Measurements from ENCODE around the gene ZAR1. TPM values are rescaled to one million over a fixed set of nuclear protein-coding genes. Genes with fewer than 3 reads are reported as not detected.

ZAR1 gene
- polyA plus RNA-seq, 1 donor (not counting 4 experiments of a cell fraction or from before 2014, with no cell fraction given): not detected

DNA sequence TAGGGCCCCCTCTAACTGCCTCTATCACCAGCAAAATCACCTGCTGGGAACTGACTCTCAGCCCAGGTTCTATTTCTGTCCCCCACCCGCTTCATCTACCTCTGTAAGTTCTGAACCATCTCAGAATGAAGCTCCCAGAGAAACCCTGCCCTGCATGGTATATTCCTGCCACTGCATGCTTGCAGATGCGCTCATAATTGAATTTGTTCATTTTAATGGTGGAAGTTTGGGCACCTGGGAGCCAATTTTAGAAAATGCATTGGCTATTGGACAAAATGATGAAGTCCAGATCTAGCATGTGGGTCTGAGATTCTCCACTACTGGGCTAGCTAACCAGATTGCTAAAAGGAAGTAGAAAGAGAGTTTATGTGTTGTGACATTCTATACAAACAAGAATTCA lies 35.5 kb upstream of the ZAR1 start:
- Histone ChIP-seq H3K36me3 (ENCODE audit: control insufficient read depth in 2 of 2, extremely low read depth in 1 of 2, insufficient read depth in 2 of 2, low read length in 2 of 2) (no peaks in the 10 kb centered on the region), H4K20me1 (ENCODE audit: control insufficient read depth, extremely low read depth, insufficient read depth, low read length) (no peaks in the 10 kb centered on the region), H3K79me2 (ENCODE audit: control insufficient read depth, insufficient read depth, low read length) (no peaks in the 10 kb centered on the region), H3K9ac (ENCODE audit: control insufficient read depth, extremely low read depth, insufficient read depth, low read length) (no peak overlapping the region), H3K4me3 (ENCODE audit: control insufficient read depth in 2 of 3, extremely low read depth in 1 of 3, insufficient read depth in 2 of 3, low read depth in 1 of 3, low read length in 3 of 3) (no peak overlapping the region), H3K4me2 (ENCODE audit: control insufficient read depth, extremely low read depth, insufficient read depth, low read depth, low read length) (no peak overlapping the region), H3K4me1 (ENCODE audit: control insufficient read depth, extremely low read depth, insufficient read depth, low read length) (no peaks in the 10 kb centered on the region), H3K9me3 (ENCODE audit: control insufficient read depth, low read depth, low read length) (no peaks in the 10 kb centered on the region), H3K9me1 (ENCODE audit: control insufficient read depth, extremely low read depth, insufficient read depth, low read length) (no peaks in the 10 kb centered on the region), H3K27ac (ENCODE audit: control insufficient read depth, insufficient read depth, low read length) (no peak overlapping the region), H3K27me3 (ENCODE audit: control insufficient read depth, extremely low read depth, insufficient read depth, low read length) (no peaks in the 10 kb centered on the region), H2AFZ (ENCODE audit: control insufficient read depth, low read length) (no peak overlapping the region)
- DNase-seq (ENCODE audit: low read depth, low spot score): no peak
- dilution Hi-C loops (cut with MboI; ENCODE audit: extremely low pct_ligation_motif_present, low sequenced_read_pairs): no loop called here
- FAIRE-seq: no peak
- TF ChIP-seq, protein P1, sequence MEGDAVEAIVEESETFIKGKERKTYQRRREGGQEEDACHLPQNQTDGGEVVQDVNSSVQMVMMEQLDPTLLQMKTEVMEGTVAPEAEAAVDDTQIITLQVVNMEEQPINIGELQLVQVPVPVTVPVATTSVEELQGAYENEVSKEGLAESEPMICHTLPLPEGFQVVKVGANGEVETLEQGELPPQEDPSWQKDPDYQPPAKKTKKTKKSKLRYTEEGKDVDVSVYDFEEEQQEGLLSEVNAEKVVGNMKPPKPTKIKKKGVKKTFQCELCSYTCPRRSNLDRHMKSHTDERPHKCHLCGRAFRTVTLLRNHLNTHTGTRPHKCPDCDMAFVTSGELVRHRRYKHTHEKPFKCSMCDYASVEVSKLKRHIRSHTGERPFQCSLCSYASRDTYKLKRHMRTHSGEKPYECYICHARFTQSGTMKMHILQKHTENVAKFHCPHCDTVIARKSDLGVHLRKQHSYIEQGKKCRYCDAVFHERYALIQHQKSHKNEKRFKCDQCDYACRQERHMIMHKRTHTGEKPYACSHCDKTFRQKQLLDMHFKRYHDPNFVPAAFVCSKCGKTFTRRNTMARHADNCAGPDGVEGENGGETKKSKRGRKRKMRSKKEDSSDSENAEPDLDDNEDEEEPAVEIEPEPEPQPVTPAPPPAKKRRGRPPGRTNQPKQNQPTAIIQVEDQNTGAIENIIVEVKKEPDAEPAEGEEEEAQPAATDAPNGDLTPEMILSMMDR (optimal IDR thresholded peaks at IDR 0.05 in 1 of 3, IDR thresholded peaks at IDR 0.05 in 1 of 3, conservative IDR thresholded peaks at IDR 0.05 in 1 of 3; ENCODE audit: extremely low read depth in 1 of 3, insufficient read depth in 2 of 3, low read length in 3 of 3): no peak
- TF ChIP-seq EZH2 (IDR thresholded peaks at IDR 0.05; ENCODE audit: low read length): no peak

DNA sequence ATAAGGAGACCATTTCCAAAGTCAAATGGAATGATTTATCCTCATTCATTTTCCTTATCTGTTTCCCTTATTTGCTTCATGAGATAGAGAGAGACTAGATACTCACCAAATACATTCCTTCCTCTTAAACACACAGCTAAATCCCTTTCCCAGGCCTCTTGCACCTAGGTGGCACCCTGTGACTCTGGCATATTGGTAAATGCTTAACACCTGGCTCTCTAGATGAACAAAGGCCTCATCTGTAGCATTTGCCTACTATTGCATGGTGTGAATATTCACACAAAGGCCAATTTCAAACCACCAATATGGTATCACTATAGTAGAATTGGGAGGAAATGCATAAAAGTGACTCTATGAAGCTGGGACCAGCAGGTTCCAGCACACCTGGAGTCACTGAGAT lies 29.1 kb upstream of the ZAR1 start:
- H3K4me1 ChIP-seq (ENCODE audit: control insufficient read depth, extremely low read depth, insufficient read depth, low read length): no peaks in the 10 kb centered on the region
- no peaks in the 10 kb centered on the region for H3K79me2 ChIP-seq (ENCODE audit: control insufficient read depth, insufficient read depth, low read length)
- FAIRE-seq: no peak
- no peak overlapping the region for H3K9ac ChIP-seq (ENCODE audit: control insufficient read depth, extremely low read depth, insufficient read depth, low read length)
- no peak for DNase-seq (ENCODE audit: low read depth, low spot score)
- no peak overlapping the region for H3K4me2 ChIP-seq (ENCODE audit: control insufficient read depth, extremely low read depth, insufficient read depth, low read depth, low read length)
- H3K9me1 ChIP-seq (ENCODE audit: control insufficient read depth, extremely low read depth, insufficient read depth, low read length): no peaks in the 10 kb centered on the region
- H3K27ac ChIP-seq (ENCODE audit: control insufficient read depth, insufficient read depth, low read length): no peak overlapping the region
- no peaks in the 10 kb centered on the region for H3K9me3 ChIP-seq (ENCODE audit: control insufficient read depth, low read depth, low read length)
- H3K36me3 ChIP-seq (ENCODE audit: control insufficient read depth in 2 of 2, extremely low read depth in 1 of 2, insufficient read depth in 2 of 2, low read length in 2 of 2): no peaks in the 10 kb centered on the region
- no peaks in the 10 kb centered on the region for H4K20me1 ChIP-seq (ENCODE audit: control insufficient read depth, extremely low read depth, insufficient read depth, low read length)
- H3K27me3 ChIP-seq (ENCODE audit: control insufficient read depth, extremely low read depth, insufficient read depth, low read length): no peaks in the 10 kb centered on the region
- H3K4me3 ChIP-seq (ENCODE audit: control insufficient read depth in 2 of 3, extremely low read depth in 1 of 3, insufficient read depth in 2 of 3, low read depth in 1 of 3, low read length in 3 of 3): no peak overlapping the region
- dilution Hi-C loops (cut with MboI; ENCODE audit: extremely low pct_ligation_motif_present, low sequenced_read_pairs): no loop called here
- no peak overlapping the region for H2AFZ ChIP-seq (ENCODE audit: control insufficient read depth, low read length)
- TF ChIP-seq, protein P1 (optimal IDR thresholded peaks at IDR 0.05 in 1 of 3, IDR thresholded peaks at IDR 0.05 in 1 of 3, conservative IDR thresholded peaks at IDR 0.05 in 1 of 3; ENCODE audit: extremely low read depth in 1 of 3, insufficient read depth in 2 of 3, low read length in 3 of 3): no peak
- no peak for TF ChIP-seq EZH2 (IDR thresholded peaks at IDR 0.05; ENCODE audit: low read length)
